Mucosa of stomach (tissue), 1 donor: ENCODE data around the gene ZNF568.

ENCODE experiments used
- H3K27me3 ChIP-seq: one replicate; pipeline ENCODE4 v1.7.0; 2013; ENCODE audit warnings: mild to moderate bottlenecking, low read length; ENCODE audit not compliant: control insufficient read depth, insufficient read depth
- H3K36me3 ChIP-seq: one replicate; pipeline ENCODE4 v1.7.0; 2013; ENCODE audit warnings: low read length; ENCODE audit not compliant: control insufficient read depth, insufficient read depth
- H3K4me1 ChIP-seq: one replicate; pipeline ENCODE4 v1.7.0; 2013; ENCODE audit warnings: mild to moderate bottlenecking, low read length; ENCODE audit not compliant: control insufficient read depth, insufficient read depth
- H3K4me3 ChIP-seq: one replicate; pipeline ENCODE4 v1.7.0; 2013; ENCODE audit warnings: low read length
- H3K9ac ChIP-seq: one replicate; pipeline ENCODE4 v1.7.0; 2013; ENCODE audit warnings: mild to moderate bottlenecking, low read length, moderate library complexity
- H3K9me3 ChIP-seq: one replicate; pipeline ENCODE4 v1.7.0; 2013; ENCODE audit warnings: mild to moderate bottlenecking, low read length, moderate library complexity; ENCODE audit not compliant: control insufficient read depth
- donor health status: Pancreatic carcinoma.

Gene ZNF568

DNA sequence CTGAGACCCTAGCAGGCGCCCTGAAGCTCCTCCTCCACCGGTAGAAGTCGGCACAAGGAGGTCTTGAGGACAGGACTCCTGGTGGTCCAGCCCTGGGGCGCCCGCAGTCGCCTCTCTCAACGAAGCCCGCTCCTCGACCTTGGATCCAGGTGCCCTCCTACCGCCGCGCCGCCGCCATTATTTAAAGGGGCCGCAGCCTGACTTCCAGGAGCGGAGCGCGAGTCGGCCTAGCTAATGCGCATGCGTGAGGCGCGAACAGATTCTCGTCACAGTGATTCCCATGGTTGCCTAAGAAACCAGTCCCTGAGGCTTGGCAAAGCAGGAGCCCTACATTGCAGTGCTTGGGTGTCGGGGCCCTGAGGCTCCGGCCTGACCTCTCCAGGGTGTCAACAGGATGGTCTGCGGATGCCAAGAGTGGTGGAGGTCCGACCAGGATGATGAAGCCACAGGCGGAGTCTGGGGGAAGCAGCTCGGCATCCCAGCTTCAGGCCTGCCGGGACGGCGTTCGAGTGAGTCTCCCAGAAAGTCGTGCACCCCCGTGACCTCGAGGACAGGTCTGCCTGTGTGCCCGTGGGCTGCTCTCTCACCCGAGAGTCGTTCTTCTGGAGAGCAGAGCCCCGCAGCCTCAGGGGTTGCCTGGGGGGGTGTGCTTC, 96.1 kb downstream of the ZNF568 start:
- no peak overlapping the region for H3K9ac ChIP-seq
- H3K27me3 ChIP-seq, result no peaks in the 10 kb centered on the region
- H3K36me3 ChIP-seq, result no peaks in the 10 kb centered on the region
- no peaks in the 10 kb centered on the region for H3K4me1 ChIP-seq
- no peaks in the 10 kb centered on the region for H3K9me3 ChIP-seq
- no peak overlapping the region for H3K4me3 ChIP-seq

GRCh38 chr19:37014456-37014855, 98.3 kb downstream of the ZNF568 start:
- no peaks in the 10 kb centered on the region for H3K36me3 ChIP-seq
- H3K27me3 ChIP-seq, result no peaks in the 10 kb centered on the region
- no peak overlapping the region for H3K4me3 ChIP-seq
- H3K9me3 ChIP-seq, result no peaks in the 10 kb centered on the region
- H3K4me1 ChIP-seq, result no peaks in the 10 kb centered on the region
- no peak overlapping the region for H3K9ac ChIP-seq

- no peak overlapping the region for H3K4me3 ChIP-seq
- H3K4me1 ChIP-seq, result no peaks in the 10 kb centered on the region
- H3K27me3 ChIP-seq, result no peaks in the 10 kb centered on the region
- H3K9ac ChIP-seq, result no peak overlapping the region
- H3K9me3 ChIP-seq, result no peaks in the 10 kb centered on the region
- no peaks in the 10 kb centered on the region for H3K36me3 ChIP-seq
Observed at GRCh38 chr19:37045140-37045539, 129.0 kb downstream of the ZNF568 start.
